ENCODE results near the gene ARHGEF26.

ARHGEF26 gene

DNA sequence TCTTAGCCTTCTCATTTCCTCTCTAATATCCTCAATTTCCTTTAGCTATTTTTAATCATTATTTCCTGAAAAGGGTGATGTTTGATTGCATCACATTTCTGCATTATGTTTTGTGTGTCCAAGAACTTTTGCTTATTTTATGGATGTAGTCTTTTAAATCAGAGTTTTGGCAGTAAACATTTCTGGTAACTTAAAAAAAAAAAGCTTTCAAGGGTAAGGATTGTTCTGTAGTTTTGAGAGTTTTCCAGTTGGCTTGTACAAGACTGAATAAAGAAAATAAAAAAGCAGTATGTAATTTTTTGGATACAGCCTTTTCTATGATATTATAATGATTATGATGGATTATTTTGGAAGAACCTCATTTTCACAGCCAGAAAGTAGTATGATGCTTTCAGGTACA is 103.7 kb downstream of the ARHGEF26 start:
- TF ChIP-seq GATA2 (IDR thresholded peaks at IDR 0.05; ENCODE audit: low read depth, low read length) (no peak), GATA3 (IDR thresholded peaks at IDR 0.05; ENCODE audit: low read depth, low read length) (no peak)

DNA sequence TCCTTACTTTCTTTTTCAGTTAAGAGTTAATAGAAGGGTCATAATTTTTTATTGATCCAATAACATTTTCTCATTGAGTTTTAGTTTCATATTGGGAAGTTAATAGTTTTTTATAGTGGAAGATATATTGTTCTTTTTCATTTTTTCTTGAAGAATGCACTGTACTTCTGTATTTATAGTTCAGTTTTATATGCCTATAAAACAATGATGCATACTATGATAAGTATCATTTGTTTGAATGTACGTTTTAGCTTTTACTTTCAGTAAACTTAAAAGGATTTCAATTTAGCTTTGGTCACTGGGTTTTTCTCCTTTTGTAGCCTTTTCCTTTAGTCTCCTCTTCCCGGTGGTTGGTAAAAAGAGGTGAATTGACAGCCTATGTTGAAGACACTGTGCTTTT is 104.3 kb downstream of the ARHGEF26 start:
- no peak for TF ChIP-seq GATA3 (IDR thresholded peaks at IDR 0.05; ENCODE audit: low read depth, low read length)
- TF ChIP-seq GATA2 (IDR thresholded peaks at IDR 0.05; ENCODE audit: low read depth, low read length) = no peak

DNA sequence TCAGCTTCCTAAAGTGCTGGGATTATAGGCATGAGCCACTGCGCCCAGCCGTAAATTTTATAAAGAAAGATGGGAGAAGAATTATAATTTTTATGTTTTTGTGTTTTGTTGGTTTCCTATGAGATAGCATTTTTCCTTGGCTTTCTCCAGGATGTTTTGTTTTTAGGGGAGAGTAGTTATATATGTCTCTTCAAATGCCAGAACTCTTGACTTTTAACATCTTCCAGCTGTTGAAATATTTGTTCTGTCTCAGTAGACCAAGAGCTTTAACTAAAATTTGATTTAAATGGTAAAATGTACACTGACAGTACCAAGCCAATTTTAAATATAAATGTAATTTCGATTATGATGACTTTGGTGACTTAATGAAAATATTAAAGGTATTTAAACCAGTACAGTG is 106.3 kb downstream of the ARHGEF26 start:
- no peak for TF ChIP-seq GATA3 (IDR thresholded peaks at IDR 0.05; ENCODE audit: low read depth, low read length)
- TF ChIP-seq GATA2 (IDR thresholded peaks at IDR 0.05; ENCODE audit: low read depth, low read length) = no peak

DNA sequence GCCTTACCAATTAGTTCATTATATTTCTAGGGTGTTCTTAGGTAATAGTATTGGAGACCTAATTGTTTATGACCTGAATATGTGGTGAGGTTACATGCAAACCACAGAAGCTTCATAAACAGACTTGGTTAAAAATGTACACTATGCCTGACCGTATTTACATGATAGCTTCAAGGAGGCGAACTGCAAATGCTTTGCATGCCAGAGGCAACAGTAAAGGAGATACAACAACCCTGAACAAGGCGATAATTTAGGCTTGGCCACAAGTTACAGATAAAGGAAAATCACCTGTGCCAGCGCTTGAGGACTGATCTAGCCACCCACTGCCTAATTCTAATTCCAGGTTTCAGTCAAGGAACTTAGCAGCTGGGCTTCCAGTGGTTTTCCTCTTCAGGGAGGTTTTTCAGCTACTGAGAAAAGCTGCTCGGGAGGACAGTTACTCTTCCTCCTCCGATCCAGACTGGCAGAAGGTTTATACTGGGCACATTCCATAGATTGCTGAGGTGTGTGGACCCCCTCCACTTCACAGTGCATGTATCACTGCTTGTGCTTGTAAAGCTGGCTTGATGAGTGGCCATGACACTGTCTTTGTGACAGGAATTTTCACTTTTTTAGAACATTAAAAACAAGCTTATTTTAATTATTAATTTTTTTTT is 107.5 kb downstream of the ARHGEF26 start:
- TF ChIP-seq GATA3 (IDR thresholded peaks at IDR 0.05; ENCODE audit: low read depth, low read length) = no peak
- no peak for TF ChIP-seq GATA2 (IDR thresholded peaks at IDR 0.05; ENCODE audit: low read depth, low read length)

DNA sequence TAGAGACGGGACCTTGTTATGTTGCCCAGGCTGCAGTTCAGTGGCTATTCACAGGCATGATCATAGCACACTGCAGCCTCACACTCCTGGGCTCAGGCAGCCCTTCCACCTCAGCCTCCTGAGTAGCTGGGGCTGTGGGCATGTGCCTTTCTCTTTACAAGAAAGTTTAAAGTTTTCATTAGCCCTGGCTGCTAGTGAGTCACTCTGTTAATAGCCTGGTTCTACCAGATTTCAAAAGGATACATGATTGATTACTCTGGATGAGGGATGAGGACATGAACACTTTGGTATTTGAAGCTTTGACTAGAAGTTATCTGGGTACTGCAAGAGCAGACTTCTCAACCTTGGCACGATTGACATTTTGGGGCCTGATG is 108.0 kb downstream of the ARHGEF26 start:
- no peak for TF ChIP-seq GATA2 (IDR thresholded peaks at IDR 0.05; ENCODE audit: low read depth, low read length)
- TF ChIP-seq GATA3 (IDR thresholded peaks at IDR 0.05; ENCODE audit: low read depth, low read length) = no peak

DNA sequence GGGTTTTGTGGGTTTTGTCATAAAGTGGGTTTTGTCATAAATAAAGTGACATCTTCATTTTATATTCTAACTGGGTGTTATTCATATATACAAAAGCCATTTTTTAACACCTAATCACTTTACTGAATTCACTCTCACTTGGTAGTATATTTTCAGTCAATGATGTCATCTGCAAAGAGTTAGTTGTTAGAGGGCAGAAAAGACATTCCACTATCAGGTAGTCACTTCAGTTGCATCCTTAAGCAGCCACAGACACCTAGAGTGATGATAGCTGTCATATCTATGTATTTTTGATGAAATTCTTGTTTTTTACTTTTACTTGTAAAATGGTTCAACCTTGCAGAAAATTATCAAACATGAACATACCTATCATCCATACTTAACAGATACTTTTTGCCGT is 114.1 kb downstream of the ARHGEF26 start:
- TF ChIP-seq GATA2 (IDR thresholded peaks at IDR 0.05; ENCODE audit: low read depth, low read length) = no peak
- TF ChIP-seq GATA3 (IDR thresholded peaks at IDR 0.05; ENCODE audit: low read depth, low read length) = no peak

DNA sequence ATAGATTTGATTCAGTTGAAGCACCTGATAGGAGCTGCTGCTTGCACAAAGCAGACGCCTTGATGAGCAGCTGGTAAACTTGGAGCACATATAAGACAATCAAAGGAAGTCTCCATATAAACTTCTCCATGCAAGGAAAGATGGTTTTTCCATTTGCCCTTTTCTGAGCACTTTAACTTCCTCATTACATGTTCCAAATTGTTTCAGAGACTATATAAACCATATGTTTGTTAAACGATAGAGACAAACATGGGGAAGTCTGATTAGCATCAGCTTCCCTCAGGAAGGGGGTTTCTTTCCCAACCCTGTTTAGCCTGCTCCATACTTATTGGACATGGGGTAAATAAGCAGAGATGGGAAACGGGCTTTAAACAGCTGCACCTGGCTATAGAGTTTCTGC is 115.1 kb downstream of the ARHGEF26 start:
- TF ChIP-seq GATA3 (IDR thresholded peaks at IDR 0.05; ENCODE audit: low read depth, low read length) (no peak), GATA2 (IDR thresholded peaks at IDR 0.05; ENCODE audit: low read depth, low read length) (no peak)

DNA sequence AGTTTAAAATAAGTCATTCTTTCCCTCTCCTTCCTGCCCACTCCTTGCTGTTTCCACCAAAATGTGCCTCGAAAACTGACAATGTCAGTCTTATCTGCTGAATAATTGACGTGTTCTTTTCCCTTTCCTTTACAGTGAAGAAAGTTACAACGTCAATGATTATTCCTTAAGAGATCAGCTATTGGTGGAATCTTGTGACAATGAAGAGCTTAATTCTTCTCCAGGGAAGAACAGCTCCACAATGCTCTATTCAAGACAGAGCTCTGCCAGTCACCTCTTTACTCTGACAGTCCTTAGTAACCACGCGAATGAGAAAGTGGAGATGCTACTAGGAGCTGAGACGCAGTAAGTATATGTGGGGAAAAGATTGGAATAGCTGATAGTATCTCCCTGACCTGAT is 119.0 kb downstream of the ARHGEF26 start:
- TF ChIP-seq GATA2 (IDR thresholded peaks at IDR 0.05; ENCODE audit: low read depth, low read length) = no peak
- TF ChIP-seq GATA3 (IDR thresholded peaks at IDR 0.05; ENCODE audit: low read depth, low read length) = no peak

DNA sequence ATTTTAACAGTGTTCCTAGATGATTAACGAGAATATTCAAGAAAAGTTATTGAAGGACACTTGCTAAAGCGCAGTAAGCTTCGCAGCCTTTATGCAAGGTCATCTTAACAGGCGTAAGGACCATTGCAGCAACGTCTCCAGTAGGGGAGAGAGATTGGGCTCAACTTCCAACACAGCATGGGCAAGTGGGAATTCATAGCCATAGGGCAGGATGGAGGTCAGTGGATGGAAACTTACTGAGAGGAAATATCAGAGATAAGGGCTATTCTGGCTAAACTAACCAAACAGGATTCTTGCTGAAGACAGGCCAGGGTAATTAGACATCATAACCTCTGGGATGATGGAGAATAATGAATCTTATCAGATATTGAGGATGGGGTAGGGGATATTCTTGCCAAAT is 120.3 kb downstream of the ARHGEF26 start:
- no peak for TF ChIP-seq GATA2 (IDR thresholded peaks at IDR 0.05; ENCODE audit: low read depth, low read length)
- TF ChIP-seq GATA3 (IDR thresholded peaks at IDR 0.05; ENCODE audit: low read depth, low read length) = no peak

DNA sequence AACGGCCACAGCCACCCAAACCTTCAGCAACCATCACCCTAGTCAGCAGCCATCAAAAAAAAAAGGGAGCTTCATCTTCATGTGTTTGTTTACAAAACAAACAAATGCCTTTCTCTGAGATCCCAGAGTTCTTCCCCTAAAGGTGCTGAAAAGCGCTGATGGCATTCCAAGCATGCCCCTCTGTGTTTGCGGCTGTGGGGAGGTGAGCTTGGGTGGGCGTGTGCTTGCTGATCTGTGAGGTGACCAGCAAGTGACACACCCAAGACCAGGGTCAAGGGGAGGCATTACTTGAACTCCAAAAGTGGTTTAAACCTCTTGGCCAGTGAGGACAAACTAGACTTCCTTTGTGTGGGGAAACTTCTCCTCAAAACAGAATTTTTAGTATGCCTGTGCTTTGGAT is 121.6 kb downstream of the ARHGEF26 start:
- TF ChIP-seq GATA3 (IDR thresholded peaks at IDR 0.05; ENCODE audit: low read depth, low read length) (no peak), GATA2 (IDR thresholded peaks at IDR 0.05; ENCODE audit: low read depth, low read length) (no peak)

DNA sequence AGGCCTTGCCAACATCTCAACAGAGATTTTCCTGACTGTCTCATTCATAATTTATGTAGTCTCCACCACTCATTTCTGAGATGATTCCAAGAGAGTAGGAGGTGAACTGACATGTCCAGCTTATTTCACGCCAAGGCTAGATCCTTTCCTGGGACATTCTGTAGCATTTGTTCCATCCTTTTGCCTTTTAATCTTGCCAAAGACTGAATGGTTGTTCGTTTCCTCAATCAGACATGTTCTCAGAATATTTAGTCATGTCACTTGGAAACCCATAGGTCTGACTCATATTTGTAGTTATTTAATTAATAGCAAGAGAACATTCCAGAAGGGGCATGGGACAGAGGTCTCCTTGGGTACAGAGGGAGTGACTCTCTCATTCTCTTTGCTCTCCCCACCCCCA is 122.2 kb downstream of the ARHGEF26 start:
- TF ChIP-seq GATA2 (IDR thresholded peaks at IDR 0.05; ENCODE audit: low read depth, low read length) = no peak
- no peak for TF ChIP-seq GATA3 (IDR thresholded peaks at IDR 0.05; ENCODE audit: low read depth, low read length)

DNA sequence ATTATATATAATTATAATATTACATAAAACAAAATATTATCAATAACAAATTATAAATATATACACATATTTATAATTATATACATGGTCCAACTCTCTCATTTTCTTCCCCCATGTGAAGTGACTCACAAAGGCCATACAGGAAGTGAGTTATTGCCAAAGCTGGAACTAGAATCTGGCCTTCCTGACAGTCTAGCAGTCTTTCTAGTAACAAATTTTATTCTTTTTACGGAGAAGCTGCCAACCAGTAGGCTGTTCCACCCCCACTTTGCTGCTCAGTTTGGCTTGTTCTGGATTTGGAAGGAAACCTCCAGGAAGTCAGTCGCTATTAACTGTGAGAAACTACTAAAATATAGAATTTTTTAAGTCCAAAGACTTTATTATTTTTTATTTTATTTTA is 123.5 kb downstream of the ARHGEF26 start:
- TF ChIP-seq GATA3 (IDR thresholded peaks at IDR 0.05; ENCODE audit: low read depth, low read length) = no peak
- TF ChIP-seq GATA2 (IDR thresholded peaks at IDR 0.05; ENCODE audit: low read depth, low read length) = no peak

DNA sequence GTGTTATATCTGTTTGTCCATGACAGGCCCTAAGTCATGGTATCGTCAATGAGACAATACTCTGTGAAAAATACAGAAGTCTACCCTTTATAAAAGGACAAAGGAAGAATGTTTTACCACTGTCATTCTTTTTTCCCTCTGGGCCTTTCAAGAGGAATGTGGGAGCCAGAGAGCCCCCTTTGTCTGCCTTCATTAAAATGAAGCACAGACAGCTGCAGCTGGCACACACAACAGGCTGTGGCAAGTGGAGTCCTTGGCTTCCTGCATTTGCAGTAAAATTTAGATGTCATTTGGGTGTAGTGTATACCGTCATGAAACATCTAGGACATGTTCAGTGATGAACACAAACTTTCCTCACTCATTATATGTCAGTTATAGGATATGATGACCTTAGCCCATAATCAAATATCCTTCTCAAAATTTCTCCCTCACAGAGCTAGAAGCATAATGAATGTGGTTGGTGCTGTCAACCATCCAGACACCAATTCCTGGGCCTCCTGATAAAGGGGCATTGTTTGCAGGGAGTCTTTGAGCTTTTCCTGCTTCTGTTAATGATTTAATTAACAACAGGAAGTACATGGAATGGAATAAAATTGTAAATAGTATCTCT is 126.7 kb downstream of the ARHGEF26 start:
- TF ChIP-seq GATA2 (IDR thresholded peaks at IDR 0.05; ENCODE audit: low read depth, low read length) (no peak), GATA3 (IDR thresholded peaks at IDR 0.05; ENCODE audit: low read depth, low read length) (no peak)

DNA sequence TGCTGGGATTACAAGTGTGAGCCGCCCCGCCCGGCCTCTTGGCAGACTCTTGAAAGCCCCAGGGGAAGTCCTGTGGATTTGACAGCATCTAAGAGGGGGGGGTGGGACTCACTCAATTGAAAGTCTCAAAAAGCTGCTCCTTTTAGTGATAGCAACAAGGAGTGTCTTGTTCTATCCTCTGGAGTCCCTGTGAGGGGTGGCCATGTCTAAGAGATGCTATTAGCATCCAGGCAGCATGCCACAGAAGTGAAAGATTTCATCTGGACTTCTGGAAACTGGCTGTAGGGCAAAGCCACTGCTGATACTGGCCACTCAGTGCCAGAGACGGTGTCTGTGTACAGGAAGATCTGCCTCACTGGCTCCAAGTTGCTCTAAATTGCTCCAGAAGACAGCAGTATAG is 129.1 kb downstream of the ARHGEF26 start:
- TF ChIP-seq GATA2 (IDR thresholded peaks at IDR 0.05; ENCODE audit: low read depth, low read length) (no peak), GATA3 (IDR thresholded peaks at IDR 0.05; ENCODE audit: low read depth, low read length) (no peak)

DNA sequence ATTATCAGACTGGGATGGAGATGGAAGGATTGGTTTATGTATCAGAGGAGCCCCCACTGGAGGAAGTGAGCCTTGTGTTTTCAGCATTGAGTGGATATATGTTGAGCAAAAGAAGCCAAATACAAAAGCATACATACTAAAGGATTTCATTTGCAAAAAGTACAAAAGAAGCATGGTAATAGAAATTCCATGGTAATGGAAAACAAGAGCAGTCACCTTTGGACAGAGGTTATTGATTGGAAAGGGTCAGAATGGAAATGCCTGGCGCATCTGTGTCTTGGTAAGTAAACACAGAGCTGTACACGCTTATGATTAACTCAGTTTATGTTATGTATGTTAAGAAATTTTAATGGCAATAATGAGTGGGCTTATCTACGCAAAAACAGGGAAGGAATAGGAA is 130.4 kb downstream of the ARHGEF26 start:
- TF ChIP-seq GATA2 (IDR thresholded peaks at IDR 0.05; ENCODE audit: low read depth, low read length) (no peak), GATA3 (IDR thresholded peaks at IDR 0.05; ENCODE audit: low read depth, low read length) (no peak)

Data from SH-SY5Y (cell line).